CD14-positive monocyte (primary cell): ENCODE results near the gene CNGB1. TPM values are rescaled to one million over a fixed set of nuclear protein-coding genes. Genes with fewer than 3 reads are reported as not detected.
"Not testable (repeated sequence)": the region's sequence is repeated elsewhere in the genome, so short reads cannot be mapped to it uniquely, and the experiment has no call there.

Experiments used
- DNase-seq, 3 donors: peaks; one replicate each; pipeline ENCODE4 v3.0.0-alpha.2; 2011 to 2022
- H2AFZ ChIP-seq: 2 replicates; pipeline ENCODE4 v1.6.0; 2012; ENCODE audit warnings: mild to moderate bottlenecking, low read depth, low read length, inconsistent platforms; ENCODE audit not compliant: insufficient read depth, poor library complexity, severe bottlenecking
- H3K27ac ChIP-seq, 2 donors: 1 replicate in 1 of 2; 2 replicates in 1 of 2; pipeline ENCODE4 v1.5.1; 2012 to 2013; ENCODE audit warnings: low read length in 2 of 2, control low read depth in 1 of 2, inconsistent platforms in 1 of 2, low read depth in 1 of 2, mild to moderate bottlenecking in 1 of 2
- H3K27me3 ChIP-seq, 2 donors: one replicate each; pipeline versions ENCODE4 v1.6.0 to v1.6.1; 2011 to 2013; ENCODE audit warnings: low read length in 2 of 2; ENCODE audit not compliant: control insufficient read depth in 2 of 2, insufficient read depth in 2 of 2
- H3K36me3 ChIP-seq, 2 donors: replicated peaks in 1 of 2; 1 replicate in 1 of 2; 2 replicates in 1 of 2; pipeline versions ENCODE4 v1.5.1 to v1.6.1; 2012 to 2013; ENCODE audit warnings: low read length in 2 of 2, control low read depth in 1 of 2, inconsistent platforms in 1 of 2, mild to moderate bottlenecking in 1 of 2; ENCODE audit not compliant: insufficient read depth in 2 of 2, control insufficient read depth in 1 of 2
- H3K4me1 ChIP-seq, 2 donors: 1 replicate in 1 of 2; 2 replicates in 1 of 2; pipeline versions ENCODE4 v1.5.1 to v1.6.1; 2012 to 2013; ENCODE audit warnings: low read length in 2 of 2, control low read depth in 1 of 2, inconsistent platforms in 1 of 2, mild to moderate bottlenecking in 1 of 2, moderate library complexity in 1 of 2; ENCODE audit not compliant: insufficient read depth in 2 of 2, control insufficient read depth in 1 of 2
- H3K4me2 ChIP-seq: replicated peaks from 2 replicates; pipeline ENCODE3; 2012; ENCODE audit warnings: low read length, moderate library complexity, mild to moderate bottlenecking; ENCODE audit not compliant: poor library complexity, severe bottlenecking; ENCODE audit errors: extremely low read depth
- H3K4me3 ChIP-seq, 3 experiments: fragments of 200-600 bp in 1 of 3; sonication (generic) in 1 of 3; replicated peaks in 1 of 3; 1 replicate in 2 of 3; 2 replicates in 1 of 3; pipeline ENCODE4 v1.5.1; 2011 to 2013; ENCODE audit warnings: low read length in 3 of 3, mild to moderate bottlenecking in 3 of 3, control low read depth in 2 of 3, low read depth in 2 of 3, inconsistent platforms in 1 of 3, moderate library complexity in 1 of 3
- H3K79me2 ChIP-seq: 2 replicates; pipeline ENCODE4 v1.6.0; 2012; ENCODE audit warnings: mild to moderate bottlenecking, control low read depth, inconsistent platforms, low read length, moderate library complexity; ENCODE audit not compliant: insufficient read depth
- H3K9ac ChIP-seq: 2 replicates; pipeline ENCODE4 v1.6.0; 2017; ENCODE audit warnings: low read length, mild to moderate bottlenecking; ENCODE audit not compliant: insufficient read depth, poor library complexity, severe bottlenecking
- H3K9me3 ChIP-seq, 2 donors: replicated peaks in 1 of 2; 1 replicate in 1 of 2; 2 replicates in 1 of 2; pipeline versions ENCODE4 v1.5.1 to v1.6.1; 2012 to 2013; ENCODE audit warnings: low read length in 2 of 2, control low read depth in 1 of 2; ENCODE audit not compliant: control insufficient read depth in 1 of 2, insufficient read depth in 1 of 2
- H4K20me1 ChIP-seq: 2 replicates; pipeline ENCODE4 v1.6.0; 2012; ENCODE audit warnings: mild to moderate bottlenecking, low read length, control low read depth, moderate library complexity; ENCODE audit not compliant: insufficient read depth
- H3K27ac Mint-ChIP-seq, 7 donors: one replicate each; pipeline ENCODE4 v1.8.0; 2020; ENCODE audit warnings: mild to moderate bottlenecking in 7 of 7, mixed read lengths in 7 of 7, moderate library complexity in 6 of 7, inconsistent platforms in 2 of 7
- H3K27me3 Mint-ChIP-seq, 3 donors: one replicate each; pipeline ENCODE4 v1.8.0; 2021 to 2022; ENCODE audit warnings: low read depth in 3 of 3, mild to moderate bottlenecking in 3 of 3, mixed read lengths in 3 of 3, moderate library complexity in 3 of 3, inconsistent platforms in 1 of 3
- H3K36me3 Mint-ChIP-seq, 2 donors: one replicate each; pipeline ENCODE4 v1.8.0; 2020; ENCODE audit warnings: mixed read lengths in 2 of 2, inconsistent platforms in 1 of 2, mild to moderate bottlenecking in 1 of 2
- H3K4me1 Mint-ChIP-seq: one replicate; pipeline ENCODE4 v1.8.0; 2020; ENCODE audit warnings: mild to moderate bottlenecking, mixed read lengths
- H3K4me3 Mint-ChIP-seq, 2 donors: one replicate each; pipeline ENCODE4 v1.8.0; 2020; ENCODE audit warnings: mild to moderate bottlenecking in 2 of 2, mixed read lengths in 2 of 2, moderate library complexity in 1 of 2
- H3K9me3 Mint-ChIP-seq, 7 donors: one replicate each; pipeline ENCODE4 v1.8.0; 2020 to 2022; ENCODE audit warnings: mixed read lengths in 7 of 7, mild to moderate bottlenecking in 6 of 7, moderate library complexity in 6 of 7, inconsistent platforms in 2 of 7
- WGBS: methylation state at CpG from one replicate; pipeline ENCODE4 v1.1.5; 2013; ENCODE audit warnings: missing lambda C conversion rate; ENCODE audit not compliant: insufficient coverage; 5-methylcytosine and 5-hydroxymethylcytosine counted together
- intact Hi-C, 2 donors: fragments of 100-400 bp; cut with micrococcal nuclease; formaldehyde crosslinking; loops; one replicate each; pipeline versions ENCODE4 v1.15.0 to v1.15.1; 2023
- polyA plus RNA-seq, 3 donors: library from polyadenylated mRNA; depleted of rRNA in 1 of 3; unstranded in 2 of 3; stranded (reverse) in 1 of 3; fragments of 300-500 nt in 2 of 3; fragments of >200 nt in 1 of 3; fragmentation: Illumina TruSeq in 2 of 3; gene quantifications; 1 replicate in 2 of 3; 2 replicates in 1 of 3; pipeline ENCODE4 v1.2.3, GENCODE V29; 2012 to 2021
- TF ChIP-seq, protein P1 (sequence below): fragments of 200-600 bp; IDR thresholded peaks from one replicate; pipeline ENCODE4 v1.8.0; 2022; ENCODE audit warnings: antibody characterized with exemption, mild to moderate bottlenecking

CNGB1 gene
- polyA plus RNA-seq, 3 donors, result not detected

DNA sequence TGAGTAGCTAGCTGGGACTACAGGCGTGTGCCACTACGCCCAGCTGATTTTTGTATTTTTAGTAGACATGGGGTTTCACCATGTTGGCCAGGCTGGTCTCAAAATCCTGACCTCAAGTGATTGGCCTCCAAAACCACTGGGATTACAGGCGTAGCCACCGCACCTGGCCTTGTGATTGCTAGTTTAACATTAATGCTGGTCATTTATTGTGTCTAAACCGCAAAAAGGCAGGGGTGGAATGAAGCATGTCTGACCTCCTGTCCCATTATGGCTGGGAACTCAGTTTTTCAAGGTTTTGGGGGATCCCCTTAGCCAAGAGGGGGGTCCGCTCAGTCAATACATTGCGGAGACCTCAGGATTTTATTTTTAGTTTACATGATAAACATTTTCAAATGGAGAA, 10.7 kb upstream of the CNGB1 start:
- Histone ChIP-seq H3K27me3 (peaks cover 0 to 25% of the 10 kb centered on the region in 2 donors), H3K27ac (no peak overlapping the region), H3K9ac (no peak overlapping the region), H3K36me3 (no peaks in the 10 kb centered on the region), H3K4me3 (no peak overlapping the region), H2AFZ (no peak overlapping the region), H4K20me1 (no peaks in the 10 kb centered on the region), H3K9me3 (no peaks in the 10 kb centered on the region), H3K79me2 (no peaks in the 10 kb centered on the region), H3K4me2 (no peak overlapping the region), H3K4me1 (peaks cover 13 to 15% of the 10 kb centered on the region in 2 donors)
- peaks cover 31 to 34% (median 31%) of the 10 kb centered on the region in 3 donors for H3K27me3 Mint-ChIP-seq
- peaks cover 0 to 2% of the 10 kb centered on the region in 2 donors for H3K36me3 Mint-ChIP-seq
- peaks cover 11% of the 10 kb centered on the region for H3K4me1 Mint-ChIP-seq
- TF ChIP-seq, protein P1, sequence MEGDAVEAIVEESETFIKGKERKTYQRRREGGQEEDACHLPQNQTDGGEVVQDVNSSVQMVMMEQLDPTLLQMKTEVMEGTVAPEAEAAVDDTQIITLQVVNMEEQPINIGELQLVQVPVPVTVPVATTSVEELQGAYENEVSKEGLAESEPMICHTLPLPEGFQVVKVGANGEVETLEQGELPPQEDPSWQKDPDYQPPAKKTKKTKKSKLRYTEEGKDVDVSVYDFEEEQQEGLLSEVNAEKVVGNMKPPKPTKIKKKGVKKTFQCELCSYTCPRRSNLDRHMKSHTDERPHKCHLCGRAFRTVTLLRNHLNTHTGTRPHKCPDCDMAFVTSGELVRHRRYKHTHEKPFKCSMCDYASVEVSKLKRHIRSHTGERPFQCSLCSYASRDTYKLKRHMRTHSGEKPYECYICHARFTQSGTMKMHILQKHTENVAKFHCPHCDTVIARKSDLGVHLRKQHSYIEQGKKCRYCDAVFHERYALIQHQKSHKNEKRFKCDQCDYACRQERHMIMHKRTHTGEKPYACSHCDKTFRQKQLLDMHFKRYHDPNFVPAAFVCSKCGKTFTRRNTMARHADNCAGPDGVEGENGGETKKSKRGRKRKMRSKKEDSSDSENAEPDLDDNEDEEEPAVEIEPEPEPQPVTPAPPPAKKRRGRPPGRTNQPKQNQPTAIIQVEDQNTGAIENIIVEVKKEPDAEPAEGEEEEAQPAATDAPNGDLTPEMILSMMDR, result no peak
- 93% methylated on average over 5 of the region's 7 CpGs for WGBS
- peaks cover 0 to 11% (median 0%) of the 10 kb centered on the region in 7 donors for H3K9me3 Mint-ChIP-seq
- H3K4me3 Mint-ChIP-seq, result no peak overlapping the region
- no peak overlapping the region for H3K27ac Mint-ChIP-seq
- intact Hi-C loops, result no loop called here
- DNase-seq, result no peak

DNA sequence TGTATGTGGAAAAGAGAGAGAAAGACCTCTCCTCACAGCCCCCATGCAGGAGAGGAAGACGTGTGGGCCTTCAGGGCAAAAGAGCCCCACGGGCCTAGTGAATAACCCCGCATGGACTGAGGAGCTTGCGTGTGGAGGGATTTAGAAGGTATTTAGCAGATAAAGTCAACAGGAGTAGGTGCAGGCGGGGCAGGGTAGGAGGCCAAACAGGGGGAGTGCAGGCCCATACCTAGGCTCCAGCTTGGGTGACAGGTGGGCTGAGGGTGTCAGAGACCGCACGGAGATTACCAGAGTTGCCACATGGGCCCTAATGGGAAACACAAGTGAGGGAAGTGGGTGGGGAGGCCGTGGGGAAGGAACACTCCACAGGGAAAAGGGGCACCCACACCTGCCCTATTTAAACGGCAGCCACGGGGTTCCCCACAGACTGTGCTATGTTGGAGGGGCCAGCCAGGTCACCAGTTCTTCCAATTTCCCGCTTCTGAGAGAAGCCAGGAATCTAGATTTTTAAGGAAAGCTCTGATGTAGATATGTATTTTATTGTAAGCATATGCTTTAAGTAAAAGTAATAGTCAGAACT, 8.2 kb upstream of the CNGB1 start:
- no peak overlapping the region for H3K9ac ChIP-seq
- H3K79me2 ChIP-seq, result no peaks in the 10 kb centered on the region
- H3K27ac Mint-ChIP-seq, result no peak overlapping the region
- peaks cover 0 to 4% of the 10 kb centered on the region in 2 donors for H3K27me3 ChIP-seq
- no peaks in the 10 kb centered on the region for H3K9me3 ChIP-seq
- H3K27me3 Mint-ChIP-seq, result peaks cover 9 to 12% (median 10%) of the 10 kb centered on the region in 3 donors
- H3K36me3 ChIP-seq, result no peaks in the 10 kb centered on the region
- no peak overlapping the region for H3K4me2 ChIP-seq
- no peak for DNase-seq
- no peak overlapping the region for H3K27ac ChIP-seq
- H3K4me3 Mint-ChIP-seq, result no peak overlapping the region
- H3K4me1 Mint-ChIP-seq, result peaks cover 1% of the 10 kb centered on the region
- H3K4me3 ChIP-seq, result no peak overlapping the region
- no peaks in the 10 kb centered on the region for H3K9me3 Mint-ChIP-seq
- H4K20me1 ChIP-seq, result no peaks in the 10 kb centered on the region
- intact Hi-C loops, result no loop called here
- H3K36me3 Mint-ChIP-seq, result no peaks in the 10 kb centered on the region
- TF ChIP-seq, protein P1, result no peak
- H2AFZ ChIP-seq, result no peak overlapping the region
- 78% methylated on average over 7 of the region's 11 CpGs for WGBS
- peaks cover under 1% of the 10 kb centered on the region in 2 donors for H3K4me1 ChIP-seq

DNA sequence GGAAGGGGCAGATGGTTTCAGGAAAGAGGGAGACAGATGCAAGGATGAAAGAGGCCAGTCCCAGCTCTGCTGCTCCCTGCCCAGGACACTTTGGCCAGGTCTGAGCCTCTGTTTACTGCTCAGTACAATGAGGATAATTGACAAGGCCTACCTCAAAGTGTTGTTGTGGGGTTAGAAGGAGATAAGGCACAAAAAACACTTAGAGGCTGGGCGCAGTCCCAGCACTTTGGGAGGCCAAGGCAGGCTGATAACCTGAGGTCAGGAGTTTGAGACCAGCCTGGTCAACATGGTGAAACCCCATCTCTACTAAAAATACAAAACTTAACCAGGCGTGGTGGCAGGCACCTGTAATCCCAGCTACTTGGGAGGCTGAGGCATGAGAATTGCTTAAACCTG, 7.1 kb upstream of the CNGB1 start:
- H3K9me3 Mint-ChIP-seq, H3K9ac ChIP-seq, H3K4me2 ChIP-seq, H3K4me1 ChIP-seq, H3K36me3 Mint-ChIP-seq, H3K9me3 ChIP-seq, H3K27me3 ChIP-seq, H3K4me1 Mint-ChIP-seq, H3K79me2 ChIP-seq, H4K20me1 ChIP-seq, DNase-seq, H3K36me3 ChIP-seq, H3K4me3 Mint-ChIP-seq, H3K27ac Mint-ChIP-seq, intact Hi-C loops, H3K27ac ChIP-seq, H2AFZ ChIP-seq, H3K27me3 Mint-ChIP-seq, H3K4me3 ChIP-seq: not testable (repeated sequence)
- 86% methylated on average over 1 of the region's 2 CpGs for WGBS
